Epithelial cell of proximal tubule (primary cell): ENCODE results near the gene CLIP4. TPM values are rescaled to one million over a fixed set of nuclear protein-coding genes. Genes with fewer than 3 reads are reported as not detected.

ENCODE experiments used
- DNase-seq: peaks from one replicate; pipeline ENCODE4 v3.0.0-alpha.2; 2011; ENCODE audit warnings: low read depth
- H3K4me3 ChIP-seq: 2 replicates; pipeline ENCODE4 v1.5.1; 2011; ENCODE audit warnings: low read depth, mild to moderate bottlenecking, low read length
- total RNA-seq: library from RNA; depleted of rRNA; stranded (reverse); fragments of >200 nt; gene quantifications from 2 replicates; pipeline ENCODE4 v1.2.3, GENCODE V29; 2015
- TF ChIP-seq, protein P1 (sequence below): conservative IDR thresholded peaks from 2 replicates; pipeline ENCODE4 v1.5.1; 2012; ENCODE audit warnings: low read depth, mild to moderate bottlenecking, low read length

CLIP4 gene
- total RNA-seq, 1 donor from 2014 or later, result 22.8 TPM

DNA sequence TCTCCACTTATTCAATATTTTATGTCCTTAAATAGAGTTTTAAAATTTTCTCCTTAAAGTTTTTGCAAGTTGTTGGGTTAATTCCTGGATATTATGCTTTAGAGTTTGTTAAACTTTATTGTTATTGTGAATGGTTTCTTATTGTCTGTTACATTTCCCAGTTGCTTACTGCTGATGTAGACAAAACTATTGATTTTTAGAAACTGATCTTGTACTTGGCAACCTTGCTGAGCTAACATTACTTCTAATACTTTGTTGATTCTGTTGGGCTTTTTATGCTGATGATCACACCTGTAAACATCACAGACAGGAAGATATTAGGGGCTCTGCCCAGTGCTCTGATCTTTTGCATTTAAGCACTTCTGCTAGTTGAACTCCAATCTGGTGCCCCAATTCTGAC lies 2.8 kb upstream of the CLIP4 start:
- no peak for DNase-seq
- no peak overlapping the region for H3K4me3 ChIP-seq
- TF ChIP-seq, protein P1, sequence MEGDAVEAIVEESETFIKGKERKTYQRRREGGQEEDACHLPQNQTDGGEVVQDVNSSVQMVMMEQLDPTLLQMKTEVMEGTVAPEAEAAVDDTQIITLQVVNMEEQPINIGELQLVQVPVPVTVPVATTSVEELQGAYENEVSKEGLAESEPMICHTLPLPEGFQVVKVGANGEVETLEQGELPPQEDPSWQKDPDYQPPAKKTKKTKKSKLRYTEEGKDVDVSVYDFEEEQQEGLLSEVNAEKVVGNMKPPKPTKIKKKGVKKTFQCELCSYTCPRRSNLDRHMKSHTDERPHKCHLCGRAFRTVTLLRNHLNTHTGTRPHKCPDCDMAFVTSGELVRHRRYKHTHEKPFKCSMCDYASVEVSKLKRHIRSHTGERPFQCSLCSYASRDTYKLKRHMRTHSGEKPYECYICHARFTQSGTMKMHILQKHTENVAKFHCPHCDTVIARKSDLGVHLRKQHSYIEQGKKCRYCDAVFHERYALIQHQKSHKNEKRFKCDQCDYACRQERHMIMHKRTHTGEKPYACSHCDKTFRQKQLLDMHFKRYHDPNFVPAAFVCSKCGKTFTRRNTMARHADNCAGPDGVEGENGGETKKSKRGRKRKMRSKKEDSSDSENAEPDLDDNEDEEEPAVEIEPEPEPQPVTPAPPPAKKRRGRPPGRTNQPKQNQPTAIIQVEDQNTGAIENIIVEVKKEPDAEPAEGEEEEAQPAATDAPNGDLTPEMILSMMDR, result no peak

DNA sequence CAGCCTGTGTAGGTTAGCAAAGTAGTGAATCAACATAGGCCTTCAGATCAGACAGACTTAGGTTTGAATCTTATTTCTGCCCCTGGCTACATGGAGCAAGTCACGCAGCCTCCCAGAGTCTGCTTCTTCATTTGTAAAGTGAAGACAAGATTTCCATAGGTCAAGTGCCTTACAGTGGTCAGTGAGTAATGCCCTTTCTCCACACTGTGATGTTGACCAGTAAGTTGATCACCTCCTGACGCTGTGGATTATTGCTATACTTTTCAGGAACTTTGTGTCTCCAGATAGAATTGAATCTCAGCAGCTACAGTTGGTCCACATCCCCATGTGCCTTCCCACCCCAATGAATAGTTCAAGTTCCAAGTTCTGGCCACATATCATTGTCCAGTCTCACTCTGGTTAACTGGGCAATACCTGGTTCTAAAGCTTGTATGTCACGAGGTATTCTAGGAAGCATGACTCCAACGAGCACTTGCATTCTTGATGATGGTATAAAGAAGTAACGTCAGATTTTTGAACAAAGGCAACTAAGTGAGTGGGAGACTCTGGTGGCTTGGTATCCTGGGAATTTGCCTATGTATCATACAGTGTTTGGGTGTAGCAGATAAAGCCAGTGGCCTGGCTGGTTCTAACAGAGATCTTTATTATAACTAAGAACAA lies 2.1 kb upstream of the CLIP4 start:
- H3K4me3 ChIP-seq, result no peak overlapping the region
- TF ChIP-seq, protein P1, result no peak
- DNase-seq, result no peak

DNA sequence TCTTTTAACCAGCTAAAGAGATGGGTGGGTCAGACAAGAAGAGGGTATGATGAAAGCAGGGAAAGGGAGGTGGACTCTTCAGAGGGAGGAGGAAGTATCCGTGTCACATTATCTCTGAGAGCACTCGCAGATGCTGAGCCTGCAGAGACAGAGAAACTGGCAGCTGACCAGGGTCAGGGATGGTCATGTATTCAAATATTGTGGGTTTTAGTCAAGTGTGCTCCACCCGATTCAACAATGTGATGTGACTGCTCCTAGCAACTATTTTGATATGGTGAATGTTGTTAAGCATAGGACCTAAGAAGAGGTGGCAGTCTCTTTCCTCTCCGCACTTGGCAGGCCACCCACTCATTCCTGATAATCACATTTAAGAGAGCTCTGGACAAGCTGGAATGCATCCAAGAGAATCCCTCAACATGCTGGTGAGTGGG lies 1.3 kb upstream of the CLIP4 start:
- no peak for DNase-seq
- no peak overlapping the region for H3K4me3 ChIP-seq
- TF ChIP-seq, protein P1, result no peak

DNA sequence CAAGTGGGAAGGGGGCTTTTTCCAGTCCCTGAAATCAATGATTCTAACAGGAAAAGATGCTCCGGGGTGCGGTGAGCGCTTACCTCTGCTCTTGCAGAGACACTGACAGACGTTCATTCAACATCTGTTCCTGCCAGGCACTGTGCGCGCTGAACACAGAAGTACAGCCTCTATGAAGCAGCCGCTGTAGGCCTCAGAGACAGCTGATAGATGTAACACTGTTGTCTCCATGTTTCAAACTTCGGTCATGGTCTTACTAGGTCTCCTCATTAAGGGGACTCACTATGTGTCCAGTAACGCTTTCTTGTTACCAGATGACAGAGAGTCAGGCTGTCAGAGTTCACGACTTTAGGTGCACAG lies 649 bp upstream of the CLIP4 start:
- TF ChIP-seq, protein P1, result no peak
- peak overlapping the region; percentile 74 for H3K4me3 ChIP-seq
- no peak for DNase-seq

DNA sequence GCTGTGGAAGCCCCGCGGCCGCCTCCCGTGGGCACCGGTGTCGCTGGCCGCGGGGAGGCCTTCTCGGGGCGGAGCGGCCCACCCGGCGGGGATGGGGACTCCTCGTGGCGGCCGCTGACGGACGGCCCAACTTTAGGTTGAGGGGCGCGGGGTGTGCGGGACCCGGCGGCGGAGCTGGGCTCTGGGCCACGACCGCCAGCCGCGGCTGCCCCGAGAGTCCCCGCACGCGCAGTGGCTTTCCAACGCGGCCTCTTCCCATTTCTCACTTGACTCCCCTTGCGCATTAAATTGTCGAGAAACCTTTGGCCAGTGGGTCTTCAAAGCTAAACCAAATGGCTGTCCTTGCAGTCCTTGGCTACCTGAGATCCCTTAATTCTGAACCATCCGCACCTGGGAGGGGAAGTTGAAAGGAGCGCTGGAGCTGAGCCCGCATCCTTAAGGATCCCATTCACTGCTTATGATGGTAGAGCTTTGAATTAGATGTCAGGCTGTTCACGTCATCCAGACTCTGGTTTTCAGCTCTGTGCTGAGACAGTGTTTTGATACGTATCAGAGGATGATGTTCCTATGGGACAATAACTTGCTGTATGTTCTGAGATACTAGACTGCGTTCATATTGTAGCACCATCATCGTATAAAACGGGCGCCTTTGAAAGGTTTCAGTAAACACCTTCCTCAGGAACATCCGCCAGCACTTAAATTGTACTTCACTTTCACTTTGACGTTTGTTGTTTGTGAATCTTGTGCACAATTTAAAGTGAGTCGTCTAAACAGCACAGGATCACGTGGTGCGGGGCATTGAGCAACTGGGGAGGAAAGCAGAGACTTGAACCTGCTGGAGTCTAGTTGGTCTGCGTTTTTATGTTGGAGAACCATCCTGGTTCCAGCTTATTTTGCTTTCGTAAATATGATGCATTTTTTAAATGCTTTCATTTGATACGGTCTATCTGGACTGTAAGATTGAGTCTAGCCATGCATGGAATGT lies 874 bp downstream of the CLIP4 start:
- DNase-seq, result no peak
- peak overlapping the region; percentile 74 for H3K4me3 ChIP-seq
- TF ChIP-seq, protein P1, result no peak

DNA sequence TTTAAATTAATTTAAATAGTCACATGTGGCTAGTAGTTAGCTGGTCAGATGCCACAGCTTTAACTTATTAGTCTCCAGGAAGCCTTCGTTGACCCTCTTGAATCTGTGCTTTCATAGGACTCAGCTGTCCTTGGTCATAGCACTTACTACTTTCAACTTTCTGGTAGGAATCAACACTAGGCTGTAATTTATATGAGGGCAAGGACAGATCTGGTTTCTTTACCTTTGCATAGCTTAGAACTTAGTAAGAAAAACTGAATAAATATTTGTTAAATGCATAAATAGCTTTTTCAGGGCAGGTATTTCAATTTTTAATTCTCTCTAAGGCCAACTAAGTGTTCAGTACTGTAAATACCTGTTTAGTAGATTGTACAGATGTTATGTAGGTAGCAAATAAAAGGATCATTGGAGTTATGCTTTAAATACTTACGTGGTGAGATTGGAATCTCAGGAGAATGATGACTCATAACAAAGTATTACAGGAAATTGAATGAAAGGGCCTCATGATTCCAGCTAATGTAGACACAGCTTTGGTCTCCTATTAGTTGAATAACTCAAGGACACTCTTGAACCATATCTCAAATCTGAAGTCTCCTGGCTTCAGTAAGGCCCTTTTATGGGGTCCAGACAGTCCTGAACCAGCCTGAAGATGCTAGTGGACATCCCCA lies 2.6 kb downstream of the CLIP4 start:
- peak; percentile 81 for DNase-seq
- H3K4me3 ChIP-seq, result no peak overlapping the region
- TF ChIP-seq, protein P1, result no peak
